Superior temporal gyrus (tissue), 1 donor: ENCODE data around the gene STRIP1.
"Not testable (repeated sequence)": the region's sequence is repeated elsewhere in the genome, so short reads cannot be mapped to it uniquely, and the experiment has no call there.

Source experiments
- DNase-seq: peaks from one replicate; pipeline ENCODE4 v3.0.0-alpha.2; 2016; ENCODE audit errors: extremely low spot score

The STRIP1 gene

GRCh38 chr1:110007046-110007830 lies 27.2 kb upstream of the STRIP1 start:
- DNase-seq: no peak

- no peak for DNase-seq
Measured at GRCh38 chr1:110008971-110009565, 25.4 kb upstream of the STRIP1 start.

GRCh38 chr1:110011527-110012041 lies 22.8 kb upstream of the STRIP1 start:
- peak; percentile 58 for DNase-seq

GRCh38 chr1:110012100-110012780 lies 22.2 kb upstream of the STRIP1 start:
- DNase-seq: no peak

- DNase-seq: no peak
Measured at GRCh38 chr1:110017792-110018191, 16.6 kb upstream of the STRIP1 start.

GRCh38 chr1:110018396-110018795 lies 16.0 kb upstream of the STRIP1 start:
- DNase-seq: no peak

- DNase-seq: no peak
Measured at GRCh38 chr1:110019770-110020169, 14.7 kb upstream of the STRIP1 start.

GRCh38 chr1:110021285-110021684 lies 13.1 kb upstream of the STRIP1 start:
- no peak for DNase-seq

- DNase-seq: no peak
Measured at GRCh38 chr1:110024613-110025012, 9.8 kb upstream of the STRIP1 start.

GRCh38 chr1:110030687-110031086 lies 3.7 kb upstream of the STRIP1 start:
- DNase-seq: not testable (repeated sequence)

GRCh38 chr1:110032327-110032726 lies 2.1 kb upstream of the STRIP1 start:
- no peak for DNase-seq

GRCh38 chr1:110033421-110033820 lies 1.0 kb upstream of the STRIP1 start:
- no peak for DNase-seq

GRCh38 chr1:110034040-110034450 lies 379 bp upstream of the STRIP1 start:
- DNase-seq: no peak

GRCh38 chr1:110035236-110035752 lies 870 bp downstream of the STRIP1 start:
- no peak for DNase-seq

- DNase-seq: no peak
Measured at GRCh38 chr1:110038271-110038670, 3.8 kb downstream of the STRIP1 start.

GRCh38 chr1:110039641-110040040 lies 5.2 kb downstream of the STRIP1 start:
- no peak for DNase-seq

- no peak for DNase-seq
Measured at GRCh38 chr1:110040548-110040947, 6.1 kb downstream of the STRIP1 start.

- no peak for DNase-seq
Measured at GRCh38 chr1:110043016-110043415, 8.6 kb downstream of the STRIP1 start.

GRCh38 chr1:110047463-110047862 lies 13.0 kb downstream of the STRIP1 start:
- DNase-seq: no peak

GRCh38 chr1:110048240-110048639 lies 13.8 kb downstream of the STRIP1 start:
- no peak for DNase-seq

- DNase-seq: peak; percentile 64
Measured at GRCh38 chr1:110048923-110049601, 14.6 kb downstream of the STRIP1 start.
